GM10266 (cell line): ENCODE results near the gene ASCC3.

Source experiments
- DNase-seq: peaks from one replicate; pipeline ENCODE4 v3.0.0; 2012; ENCODE audit errors: extremely low spot score
- TF ChIP-seq, protein P1 (sequence below): IDR thresholded peaks from 2 replicates; pipeline ENCODE4 v1.5.1; 2012; ENCODE audit warnings: mild to moderate bottlenecking, low read depth; ENCODE audit not compliant: control insufficient read depth, insufficient read depth; ENCODE audit errors: missing control alignments

ASCC3 gene, protein sequence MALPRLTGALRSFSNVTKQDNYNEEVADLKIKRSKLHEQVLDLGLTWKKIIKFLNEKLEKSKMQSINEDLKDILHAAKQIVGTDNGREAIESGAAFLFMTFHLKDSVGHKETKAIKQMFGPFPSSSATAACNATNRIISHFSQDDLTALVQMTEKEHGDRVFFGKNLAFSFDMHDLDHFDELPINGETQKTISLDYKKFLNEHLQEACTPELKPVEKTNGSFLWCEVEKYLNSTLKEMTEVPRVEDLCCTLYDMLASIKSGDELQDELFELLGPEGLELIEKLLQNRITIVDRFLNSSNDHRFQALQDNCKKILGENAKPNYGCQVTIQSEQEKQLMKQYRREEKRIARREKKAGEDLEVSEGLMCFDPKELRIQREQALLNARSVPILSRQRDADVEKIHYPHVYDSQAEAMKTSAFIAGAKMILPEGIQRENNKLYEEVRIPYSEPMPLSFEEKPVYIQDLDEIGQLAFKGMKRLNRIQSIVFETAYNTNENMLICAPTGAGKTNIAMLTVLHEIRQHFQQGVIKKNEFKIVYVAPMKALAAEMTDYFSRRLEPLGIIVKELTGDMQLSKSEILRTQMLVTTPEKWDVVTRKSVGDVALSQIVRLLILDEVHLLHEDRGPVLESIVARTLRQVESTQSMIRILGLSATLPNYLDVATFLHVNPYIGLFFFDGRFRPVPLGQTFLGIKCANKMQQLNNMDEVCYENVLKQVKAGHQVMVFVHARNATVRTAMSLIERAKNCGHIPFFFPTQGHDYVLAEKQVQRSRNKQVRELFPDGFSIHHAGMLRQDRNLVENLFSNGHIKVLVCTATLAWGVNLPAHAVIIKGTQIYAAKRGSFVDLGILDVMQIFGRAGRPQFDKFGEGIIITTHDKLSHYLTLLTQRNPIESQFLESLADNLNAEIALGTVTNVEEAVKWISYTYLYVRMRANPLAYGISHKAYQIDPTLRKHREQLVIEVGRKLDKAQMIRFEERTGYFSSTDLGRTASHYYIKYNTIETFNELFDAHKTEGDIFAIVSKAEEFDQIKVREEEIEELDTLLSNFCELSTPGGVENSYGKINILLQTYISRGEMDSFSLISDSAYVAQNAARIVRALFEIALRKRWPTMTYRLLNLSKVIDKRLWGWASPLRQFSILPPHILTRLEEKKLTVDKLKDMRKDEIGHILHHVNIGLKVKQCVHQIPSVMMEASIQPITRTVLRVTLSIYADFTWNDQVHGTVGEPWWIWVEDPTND (N-terminal part only)

DNA sequence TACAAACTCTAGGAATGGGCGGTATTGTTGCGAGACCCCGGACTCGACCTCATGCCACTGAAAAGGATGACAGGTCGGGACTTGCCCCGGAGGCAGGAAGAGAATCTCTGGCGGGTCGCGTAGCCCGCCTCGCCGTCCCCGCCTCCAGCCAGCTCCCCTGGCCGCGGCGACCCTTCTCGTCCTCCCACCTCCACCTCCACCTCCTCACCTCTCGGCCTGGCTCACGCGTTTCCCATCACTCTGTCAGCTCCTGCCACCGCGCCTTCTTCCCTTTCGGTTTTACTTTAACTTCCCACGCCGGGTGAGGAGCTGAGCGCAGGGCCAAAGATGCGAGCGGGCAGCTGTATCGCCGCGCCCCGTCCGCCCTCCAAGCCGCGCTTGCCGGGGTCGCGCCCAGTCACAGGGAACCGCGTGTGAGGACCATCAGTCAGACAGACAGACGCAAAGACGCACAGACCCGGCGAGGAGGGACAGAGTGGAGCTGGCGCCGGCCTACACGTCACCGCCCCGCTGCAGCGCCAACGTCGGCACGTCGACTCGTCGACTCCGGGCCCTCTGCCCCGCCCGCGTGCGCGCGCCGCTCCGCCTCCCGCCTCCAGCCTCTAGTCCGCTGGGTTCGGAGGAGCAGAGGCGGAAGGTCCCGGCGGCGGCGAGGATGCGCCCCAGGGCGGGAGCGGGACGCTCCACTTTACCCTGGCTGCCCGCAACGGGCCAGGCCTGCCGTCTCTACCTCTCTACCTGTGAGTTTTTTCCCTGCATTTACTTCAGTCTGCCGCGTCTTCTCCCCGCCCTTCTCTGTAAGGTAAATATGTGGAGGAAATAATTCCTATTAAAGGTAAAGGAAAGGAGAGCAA lies at the start of gene ASCC3:
TSS of gene ASCC3 (minus strand) at position 477 of the 854 bp plus-strand sequence. CDS start 13,332 bp downstream, outside the sequence.
- TF ChIP-seq, protein P1, sequence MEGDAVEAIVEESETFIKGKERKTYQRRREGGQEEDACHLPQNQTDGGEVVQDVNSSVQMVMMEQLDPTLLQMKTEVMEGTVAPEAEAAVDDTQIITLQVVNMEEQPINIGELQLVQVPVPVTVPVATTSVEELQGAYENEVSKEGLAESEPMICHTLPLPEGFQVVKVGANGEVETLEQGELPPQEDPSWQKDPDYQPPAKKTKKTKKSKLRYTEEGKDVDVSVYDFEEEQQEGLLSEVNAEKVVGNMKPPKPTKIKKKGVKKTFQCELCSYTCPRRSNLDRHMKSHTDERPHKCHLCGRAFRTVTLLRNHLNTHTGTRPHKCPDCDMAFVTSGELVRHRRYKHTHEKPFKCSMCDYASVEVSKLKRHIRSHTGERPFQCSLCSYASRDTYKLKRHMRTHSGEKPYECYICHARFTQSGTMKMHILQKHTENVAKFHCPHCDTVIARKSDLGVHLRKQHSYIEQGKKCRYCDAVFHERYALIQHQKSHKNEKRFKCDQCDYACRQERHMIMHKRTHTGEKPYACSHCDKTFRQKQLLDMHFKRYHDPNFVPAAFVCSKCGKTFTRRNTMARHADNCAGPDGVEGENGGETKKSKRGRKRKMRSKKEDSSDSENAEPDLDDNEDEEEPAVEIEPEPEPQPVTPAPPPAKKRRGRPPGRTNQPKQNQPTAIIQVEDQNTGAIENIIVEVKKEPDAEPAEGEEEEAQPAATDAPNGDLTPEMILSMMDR, result no peak
- DNase-seq, result peak; percentile 90

DNA sequence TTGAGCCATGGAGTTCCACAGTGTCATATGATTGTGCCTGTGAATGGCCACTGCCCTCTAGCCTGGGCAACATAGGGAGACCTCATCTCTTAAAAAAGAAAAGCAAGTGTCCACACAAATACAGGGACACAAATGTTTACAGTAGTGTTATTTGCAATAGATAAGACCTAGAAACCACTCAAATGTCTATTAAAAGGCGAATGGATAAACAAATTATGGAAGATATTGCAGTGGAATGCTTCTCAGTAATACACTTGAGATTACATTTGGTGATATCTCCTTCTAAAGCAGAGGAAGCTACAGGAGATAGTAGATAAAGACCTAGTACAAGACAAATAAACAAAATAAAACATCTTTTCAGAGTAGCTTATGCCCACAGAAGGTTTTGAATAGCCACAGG lies 44.6 kb upstream of the ASCC3 start:
- TF ChIP-seq, protein P1, result no peak
- no peak for DNase-seq

DNA sequence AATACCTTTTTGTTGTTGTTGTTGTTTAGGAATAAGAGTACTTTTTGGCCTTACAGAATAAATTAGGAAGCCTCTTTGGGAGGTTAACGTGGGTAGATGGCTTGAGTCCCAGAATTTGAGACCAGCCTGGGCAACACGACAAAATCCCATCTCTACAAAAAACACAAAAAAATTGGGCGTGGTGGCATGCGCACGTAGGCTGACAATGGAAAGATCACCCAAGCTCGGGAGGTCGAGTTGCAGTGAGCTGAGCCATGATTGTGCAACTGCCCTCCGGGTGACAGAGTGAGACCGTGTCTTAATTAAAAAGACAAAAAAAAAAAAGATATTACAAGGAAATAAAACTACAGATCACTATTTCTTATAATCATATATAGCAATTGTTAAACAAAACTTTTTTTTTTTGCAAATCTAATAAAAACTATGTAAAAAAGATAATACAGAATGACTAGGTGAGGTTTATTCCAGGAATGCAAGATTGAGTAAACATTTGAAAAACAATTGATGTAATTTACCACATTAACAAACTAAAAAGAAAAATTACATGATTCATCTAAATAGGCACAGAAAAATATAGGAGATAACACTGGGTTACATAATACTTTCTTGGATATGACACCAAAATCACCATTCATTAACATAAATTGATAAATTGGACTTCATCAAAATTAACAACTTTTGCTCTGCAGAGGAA lies 43.6 kb upstream of the ASCC3 start:
- DNase-seq, result no peak
- TF ChIP-seq, protein P1, result no peak

DNA sequence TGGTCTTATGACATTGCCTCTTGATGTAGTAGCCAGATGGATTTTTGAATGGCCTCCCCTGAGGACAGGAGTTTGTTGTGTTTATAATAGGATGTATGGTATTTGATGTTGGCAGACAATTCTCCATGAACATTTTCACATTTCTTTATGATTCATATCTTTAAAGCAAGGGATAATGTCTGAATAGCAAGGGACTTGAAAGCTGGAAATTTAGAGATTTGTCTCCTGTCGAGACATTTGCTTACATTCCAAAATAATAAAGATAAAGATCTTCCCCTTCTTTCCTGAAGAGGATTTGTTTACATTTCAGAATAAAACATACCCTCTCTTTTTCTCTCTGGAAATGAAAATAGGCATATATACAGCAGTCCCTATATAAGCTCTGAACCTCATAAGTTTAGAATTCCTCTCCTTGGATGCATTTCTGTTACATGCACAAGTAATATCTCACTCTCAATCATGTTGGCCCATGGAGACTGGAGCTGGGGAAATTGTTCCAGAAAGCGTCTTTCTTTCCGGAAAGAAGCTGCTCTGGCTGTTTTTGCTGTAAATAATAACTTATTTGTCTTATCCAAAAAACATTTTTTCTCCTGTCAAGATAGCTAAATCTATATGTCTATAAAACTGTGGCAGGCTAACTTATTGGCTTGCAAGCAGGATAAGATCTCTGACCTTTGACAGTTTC lies 42.5 kb upstream of the ASCC3 start:
- DNase-seq, result no peak
- TF ChIP-seq, protein P1, result no peak

DNA sequence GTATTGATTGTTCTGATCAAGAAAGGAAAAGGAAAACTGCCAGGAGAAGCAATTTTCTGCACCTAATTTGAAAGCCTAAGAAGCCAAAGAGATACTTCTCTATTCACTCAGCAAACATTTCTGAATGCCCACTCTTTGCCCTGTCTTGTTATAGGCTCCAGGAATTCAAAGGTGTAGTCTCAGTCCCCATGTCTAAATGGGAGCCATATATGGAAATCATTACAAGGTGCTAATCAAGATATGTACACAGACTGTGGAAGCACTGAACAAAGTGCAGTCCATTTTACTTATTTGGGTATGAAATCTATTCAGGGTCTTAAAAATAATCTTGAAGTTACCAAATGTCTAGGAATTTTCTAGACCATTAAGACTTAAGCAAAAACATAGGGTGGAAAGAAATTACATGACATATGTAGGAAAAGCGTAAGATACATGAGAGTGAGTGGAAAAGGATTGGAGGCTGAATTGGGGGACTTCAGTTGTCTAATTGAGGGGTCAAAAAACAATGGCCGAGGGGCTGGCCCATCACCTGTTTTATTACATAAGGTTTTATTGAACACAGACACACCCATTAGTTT lies 39.0 kb upstream of the ASCC3 start:
- DNase-seq, result no peak
- TF ChIP-seq, protein P1, result no peak
